Activated T-helper 1 cell treated with Interleukin-2 at 50 U/mL for 16 hours (primary cell): ENCODE results near the gene MYO9A.
"Not testable (repeated sequence)": the region's sequence is repeated elsewhere in the genome, so short reads cannot be mapped to it uniquely, and the experiment has no call there.

ENCODE experiments used
- DNase-seq: peaks from one replicate; pipeline ENCODE4 v3.0.0-alpha.2; 2020; ENCODE audit warnings: low read depth

The MYO9A gene

DNA sequence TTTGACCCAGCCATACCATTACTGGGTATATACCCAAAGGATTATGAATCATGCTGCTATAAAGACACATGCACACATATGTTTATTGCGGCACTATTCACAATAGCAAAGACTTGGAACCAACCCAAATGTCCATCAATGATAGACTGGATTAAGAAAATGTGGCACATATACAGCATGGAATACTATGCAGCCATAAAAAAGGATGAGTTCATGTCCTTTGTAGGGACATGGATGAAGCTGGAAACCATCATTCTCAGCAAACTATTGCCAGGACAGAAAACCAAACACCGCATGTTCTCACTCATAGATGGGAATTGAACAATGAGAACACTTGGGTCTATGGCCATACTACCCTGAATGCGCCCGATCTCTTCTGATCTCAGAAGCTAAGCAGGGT, 259.7 kb downstream of the MYO9A start:
- DNase-seq, result not testable (repeated sequence)

DNA sequence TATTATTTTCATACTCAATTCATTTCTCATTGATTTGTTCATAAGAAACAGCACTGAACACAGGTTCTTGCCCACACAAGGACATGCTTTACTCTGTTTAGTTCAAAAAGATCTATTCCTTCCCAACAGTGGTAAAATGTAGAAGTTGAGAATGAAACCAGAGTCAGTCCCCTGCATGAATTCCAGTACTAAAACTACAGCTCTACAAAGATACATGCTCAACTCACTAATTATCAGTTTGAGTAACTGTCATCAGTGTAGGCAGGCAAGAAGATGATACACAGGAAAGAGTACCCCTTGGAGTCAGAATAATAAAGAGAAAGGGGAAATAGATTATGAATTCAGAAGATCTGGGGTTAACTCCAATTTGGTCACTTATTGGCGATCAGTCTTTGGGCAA, 264.4 kb downstream of the MYO9A start:
- DNase-seq, result no peak

DNA sequence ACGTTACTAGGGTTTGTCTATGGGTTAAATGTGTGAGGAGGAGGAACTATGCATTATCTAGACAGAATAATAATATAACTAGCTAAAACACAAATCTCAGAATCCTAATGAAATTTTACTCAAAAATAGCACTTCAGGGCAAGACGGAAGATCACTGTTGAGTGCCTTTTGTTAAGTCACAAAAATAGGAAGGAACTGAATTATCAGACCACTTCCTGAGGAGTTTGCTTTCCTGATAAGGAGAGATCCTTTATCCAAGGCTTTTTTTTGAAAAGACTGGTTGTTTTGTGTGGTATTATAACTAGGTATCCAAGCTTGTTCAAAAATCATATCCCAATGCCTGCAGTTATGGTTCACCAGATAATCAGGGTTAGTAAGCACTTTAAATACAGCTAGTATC, 273.0 kb downstream of the MYO9A start:
- DNase-seq, result no peak

DNA sequence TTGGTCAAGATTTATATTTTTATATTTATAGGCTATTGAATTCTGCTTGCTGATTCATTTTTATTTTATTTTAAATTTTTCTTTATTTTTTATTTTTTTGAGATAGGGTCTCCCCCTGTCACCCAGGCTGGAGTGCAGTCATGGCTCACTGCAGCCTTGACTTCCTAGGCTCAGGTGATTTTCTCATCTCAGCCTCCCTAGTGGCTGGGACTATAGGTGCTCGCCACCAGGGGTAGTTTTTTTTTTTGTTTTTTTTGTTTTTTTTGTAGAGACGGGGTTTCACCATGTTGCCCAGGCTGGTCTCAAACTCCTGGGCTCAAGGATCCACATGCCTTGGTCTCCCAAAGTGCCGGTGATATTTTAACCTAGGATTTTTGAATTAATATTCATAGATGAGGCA, 276.4 kb downstream of the MYO9A start:
- no peak for DNase-seq

DNA sequence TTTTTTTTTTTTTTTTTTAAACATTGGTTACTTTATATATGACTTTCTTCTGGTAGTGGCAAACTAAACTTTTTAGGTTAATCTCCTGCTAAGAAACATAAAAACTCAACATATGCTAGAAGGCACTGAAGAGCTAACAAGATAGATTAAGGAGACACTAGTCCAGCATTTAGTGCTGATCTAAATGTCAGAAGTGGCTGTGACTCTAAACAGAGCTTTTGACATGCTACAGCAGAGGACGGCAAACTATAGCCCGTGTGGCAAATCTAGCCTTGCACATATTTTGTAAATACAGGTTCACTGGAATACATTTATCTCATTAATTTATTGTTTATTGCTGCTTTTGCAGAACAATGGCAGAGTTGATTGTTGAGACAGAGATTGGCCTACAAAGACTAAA, 287.0 kb downstream of the MYO9A start:
- no peak for DNase-seq

DNA sequence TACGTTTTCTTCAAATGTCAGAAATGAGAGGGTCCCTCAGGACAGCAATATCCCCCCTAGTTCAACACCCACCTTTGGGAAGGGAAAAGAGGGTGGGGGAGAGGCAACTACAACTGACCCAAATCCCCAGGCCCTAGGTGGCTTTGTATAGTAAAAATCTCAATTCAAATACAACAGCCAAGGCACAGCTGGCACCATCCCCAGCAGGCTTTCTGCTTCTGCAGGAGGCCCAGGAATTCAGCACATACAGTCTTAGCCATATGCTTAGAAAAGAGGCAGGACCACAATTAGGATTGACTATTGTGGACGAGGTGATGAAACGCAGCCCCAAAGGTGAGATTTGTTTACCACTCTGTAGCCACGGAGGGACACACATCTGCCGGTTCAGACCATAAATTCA, 291.8 kb downstream of the MYO9A start:
- DNase-seq, result no peak

DNA sequence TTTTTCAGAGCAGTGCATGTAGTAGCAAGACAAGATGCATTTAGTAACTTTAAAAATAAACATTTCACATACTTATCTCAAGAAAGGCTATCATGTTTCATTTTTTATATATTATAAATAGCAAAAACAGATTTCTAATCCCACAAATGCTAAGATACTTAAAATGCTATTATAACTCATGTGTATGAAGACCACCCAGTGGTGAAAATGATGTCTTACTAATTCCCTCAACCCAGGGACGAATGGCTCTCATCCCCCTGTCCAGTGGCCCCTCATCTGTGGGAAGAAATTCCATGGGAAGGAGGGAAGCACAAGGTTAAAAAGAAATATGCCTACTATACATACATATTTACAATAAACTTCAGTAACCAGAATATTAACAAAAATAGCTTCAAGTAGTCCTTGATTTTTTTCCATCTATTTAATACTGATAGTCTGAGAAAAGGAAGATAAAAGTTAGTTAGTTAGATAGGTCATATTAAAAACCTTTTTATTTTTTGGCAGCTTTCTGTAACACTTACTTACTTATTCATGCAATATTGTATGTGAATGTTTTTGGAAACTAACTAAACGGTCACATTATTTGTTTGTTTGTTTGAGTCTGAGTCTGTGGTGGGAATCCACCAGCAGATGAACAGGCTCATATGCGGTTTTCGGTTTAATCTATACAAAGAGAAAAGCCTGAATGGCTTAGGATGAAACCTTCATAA, 292.8 kb downstream of the MYO9A start:
- DNase-seq, result no peak

DNA sequence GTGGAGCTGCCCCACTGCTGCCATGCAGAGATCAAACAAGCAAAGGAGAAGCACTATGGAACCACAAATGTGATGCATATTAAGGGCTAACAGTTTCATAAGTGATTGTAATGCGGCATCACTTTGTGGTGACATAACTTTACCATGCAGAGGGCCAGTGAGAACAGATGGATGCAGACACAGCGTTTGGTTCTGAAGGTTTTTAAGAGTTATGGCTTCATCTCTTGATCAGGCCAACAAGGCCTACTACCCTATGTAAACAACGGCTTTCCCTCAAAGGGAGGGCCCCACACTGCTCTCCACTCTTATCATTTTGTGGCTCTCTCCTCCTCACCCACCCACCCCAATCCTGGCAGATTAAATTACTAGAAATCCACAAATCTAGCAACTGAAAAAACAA, 294.1 kb downstream of the MYO9A start:
- no peak for DNase-seq

DNA sequence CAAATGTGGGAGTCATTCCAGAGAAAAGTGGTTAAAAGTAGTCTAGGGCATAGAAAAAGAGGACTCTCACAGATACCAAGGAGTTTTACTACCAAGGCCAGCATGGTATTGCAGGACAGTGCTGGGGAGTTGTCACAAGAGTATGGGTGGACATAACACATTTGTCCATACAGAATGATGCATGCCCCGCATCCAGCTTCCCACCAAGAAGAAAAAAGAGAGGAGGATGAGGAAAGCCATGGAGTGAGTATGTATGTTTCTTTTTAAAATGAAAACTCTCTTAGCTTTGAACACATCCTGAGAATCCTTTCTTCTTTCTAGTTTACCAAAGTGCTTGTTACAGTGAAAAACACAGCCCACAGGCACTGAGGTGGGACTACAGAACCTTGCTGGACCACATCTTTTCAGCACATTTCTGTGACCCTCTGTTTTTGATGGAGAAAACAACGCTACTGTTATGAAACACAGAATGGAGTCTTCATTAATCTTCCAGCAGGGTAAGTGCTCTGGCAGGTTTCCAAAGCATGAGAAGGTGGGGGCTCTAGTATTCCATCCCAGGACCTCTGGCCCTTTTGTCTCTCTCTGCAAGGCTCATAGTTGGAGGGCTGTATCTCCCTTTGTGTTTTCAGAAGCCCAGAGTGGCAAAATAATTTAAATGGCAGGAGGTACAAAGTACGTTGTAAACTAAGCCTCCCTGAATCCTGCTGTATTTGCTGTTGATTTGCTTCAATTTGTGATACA, 294.9 kb downstream of the MYO9A start:
- DNase-seq, result no peak

DNA sequence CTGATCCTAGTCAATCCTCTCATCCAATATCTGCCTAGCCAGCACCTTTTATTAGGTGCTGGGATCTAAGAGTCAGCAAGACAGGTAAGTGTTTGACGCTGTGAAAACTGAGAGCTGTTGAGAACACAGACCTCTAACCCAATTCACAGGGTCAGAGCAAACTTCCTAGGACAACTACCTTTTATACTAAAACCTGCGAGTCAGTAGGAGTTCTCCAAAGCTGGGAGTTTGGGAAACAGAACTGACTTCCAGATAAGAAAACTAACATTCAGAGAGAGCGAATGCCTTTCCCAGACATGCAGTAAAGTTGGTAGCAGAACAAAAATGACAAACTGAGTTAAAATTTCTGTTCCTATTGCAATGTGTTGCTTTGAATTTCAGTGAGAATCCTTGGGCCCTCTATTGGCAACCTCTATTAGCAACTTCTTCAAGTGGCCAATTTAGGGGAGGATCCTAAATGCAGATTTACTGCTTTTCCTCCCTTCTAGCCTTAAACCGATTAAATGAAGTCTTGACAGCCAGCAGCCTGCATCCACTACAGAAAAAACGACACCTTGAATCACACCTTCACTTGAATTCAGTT, 296.3 kb downstream of the MYO9A start:
- no peak for DNase-seq

DNA sequence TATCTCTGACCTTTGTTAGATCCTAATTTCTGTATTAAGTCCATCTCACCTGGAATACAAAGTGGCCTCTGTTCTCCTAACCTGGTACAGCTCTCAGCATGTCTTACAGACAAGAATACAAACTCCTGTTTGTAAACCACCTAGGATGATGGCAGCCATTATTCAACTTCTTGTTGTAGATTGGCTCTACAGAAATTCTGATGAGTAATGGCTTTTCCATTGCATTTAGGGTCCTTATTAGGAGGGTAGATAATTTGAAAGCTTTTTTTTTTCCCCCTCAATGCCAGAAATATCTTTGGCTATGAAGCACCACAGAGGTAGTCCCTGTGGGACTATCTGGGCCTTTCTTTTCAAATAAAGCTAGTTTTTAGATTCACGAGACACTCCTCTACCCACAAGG, 297.8 kb downstream of the MYO9A start:
- DNase-seq, result no peak

DNA sequence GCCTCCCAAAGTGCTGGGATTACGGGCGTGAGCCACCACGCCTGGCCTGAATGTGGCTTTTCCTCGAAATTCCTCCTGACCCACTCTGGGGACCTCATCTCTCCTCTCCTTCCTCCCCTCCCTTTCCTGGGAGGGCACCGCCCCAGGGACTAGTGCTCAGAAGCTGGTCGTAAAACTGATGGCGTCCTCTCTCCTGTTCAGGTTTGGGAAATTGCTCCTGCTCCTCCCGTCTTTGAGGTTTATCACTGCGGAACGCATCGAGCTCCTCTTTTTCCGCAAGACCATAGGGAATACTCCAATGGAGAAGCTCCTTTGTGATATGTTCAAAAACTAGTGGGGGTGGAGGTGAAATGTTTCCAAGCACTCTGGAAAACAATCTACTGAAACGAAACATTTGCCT, 300.6 kb downstream of the MYO9A start:
- DNase-seq, result no peak

DNA sequence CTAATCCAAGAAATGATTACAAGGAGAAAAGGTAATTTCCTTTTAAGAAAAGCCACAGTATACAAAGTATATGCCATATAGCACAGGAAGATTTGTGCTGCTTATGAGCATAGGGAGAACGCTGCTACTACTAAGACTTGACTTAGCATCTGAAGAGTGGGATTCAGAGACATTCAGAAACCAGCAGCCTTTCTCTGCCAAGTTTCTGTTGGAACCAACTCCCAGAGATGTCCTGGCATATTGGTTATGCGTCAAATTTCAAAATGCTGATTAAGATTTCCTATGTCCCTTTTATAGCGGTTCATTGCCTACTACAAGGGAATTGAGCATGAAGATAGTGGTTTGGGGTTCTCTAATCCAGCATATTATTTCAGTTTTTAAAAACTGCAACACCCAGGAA, 302.6 kb downstream of the MYO9A start:
- DNase-seq, result no peak

DNA sequence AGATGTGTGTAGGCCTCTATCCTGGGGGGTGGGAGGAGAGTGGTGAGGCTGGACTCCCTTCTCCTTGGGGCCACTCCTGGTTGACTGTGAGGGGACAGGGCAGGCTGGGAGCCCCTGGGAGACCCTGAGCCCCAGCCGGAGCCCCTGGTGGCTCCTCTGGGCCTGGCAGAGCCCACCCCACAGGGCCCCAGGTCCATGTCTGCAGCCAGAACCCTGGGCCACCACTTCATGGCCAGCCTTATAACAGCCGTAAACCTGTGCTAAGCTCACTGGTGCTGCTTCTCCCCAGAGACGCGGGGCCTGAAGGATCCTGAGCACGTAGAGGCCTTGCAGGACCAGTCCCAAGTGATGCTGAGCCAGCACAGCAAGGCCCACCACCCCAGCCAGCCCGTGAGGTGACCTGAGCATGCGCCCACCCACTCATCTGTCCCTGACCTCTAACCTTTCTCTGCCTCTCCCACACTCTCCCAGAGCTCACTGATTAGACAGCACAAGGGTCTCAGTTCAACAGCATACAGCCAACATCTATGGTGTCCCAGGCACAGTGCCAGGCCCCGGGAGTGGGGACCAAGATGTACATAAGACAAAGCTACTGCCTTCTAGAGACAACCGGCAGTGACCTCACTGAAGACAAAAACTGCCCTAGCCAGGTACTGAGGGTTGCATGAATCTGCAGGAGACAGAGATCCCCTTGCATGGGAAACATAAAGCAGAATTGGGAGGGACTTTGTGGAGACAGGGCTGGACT, 304.1 kb downstream of the MYO9A start:
- no peak for DNase-seq

DNA sequence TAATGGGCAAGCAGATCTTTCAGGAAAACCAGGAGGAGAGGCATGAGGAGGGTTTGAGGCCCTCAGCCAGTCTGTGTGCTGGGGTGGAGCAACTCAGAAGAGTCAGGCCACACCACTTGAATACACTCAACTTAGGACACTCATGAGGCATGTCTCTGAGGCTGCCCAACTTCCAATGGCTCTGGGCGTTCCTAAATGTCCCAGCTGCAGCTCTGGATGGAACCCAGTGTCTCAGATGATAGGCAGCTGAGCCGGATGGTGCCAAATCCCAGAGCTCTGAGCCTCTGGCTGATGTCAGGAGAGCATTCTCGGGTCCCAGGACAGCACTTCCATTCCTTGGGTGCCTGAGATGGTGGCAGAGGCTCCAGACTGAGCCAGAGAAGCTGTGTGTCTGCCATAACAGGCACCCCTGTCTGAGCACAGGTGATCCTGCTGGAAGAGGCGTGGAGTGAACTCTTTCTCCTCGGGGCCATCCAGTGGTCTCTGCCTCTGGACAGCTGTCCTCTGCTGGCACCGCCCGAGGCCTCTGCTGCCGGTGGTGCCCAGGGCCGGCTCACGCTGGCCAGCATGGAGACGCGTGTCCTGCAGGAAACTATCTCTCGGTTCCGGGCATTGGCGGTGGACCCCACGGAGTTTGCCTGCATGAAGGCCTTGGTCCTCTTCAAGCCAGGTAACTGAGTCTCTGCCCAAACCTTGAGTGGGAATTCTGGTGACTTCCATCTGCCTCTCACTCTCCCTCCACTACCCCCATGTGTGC, 304.8 kb downstream of the MYO9A start:
- no peak for DNase-seq

DNA sequence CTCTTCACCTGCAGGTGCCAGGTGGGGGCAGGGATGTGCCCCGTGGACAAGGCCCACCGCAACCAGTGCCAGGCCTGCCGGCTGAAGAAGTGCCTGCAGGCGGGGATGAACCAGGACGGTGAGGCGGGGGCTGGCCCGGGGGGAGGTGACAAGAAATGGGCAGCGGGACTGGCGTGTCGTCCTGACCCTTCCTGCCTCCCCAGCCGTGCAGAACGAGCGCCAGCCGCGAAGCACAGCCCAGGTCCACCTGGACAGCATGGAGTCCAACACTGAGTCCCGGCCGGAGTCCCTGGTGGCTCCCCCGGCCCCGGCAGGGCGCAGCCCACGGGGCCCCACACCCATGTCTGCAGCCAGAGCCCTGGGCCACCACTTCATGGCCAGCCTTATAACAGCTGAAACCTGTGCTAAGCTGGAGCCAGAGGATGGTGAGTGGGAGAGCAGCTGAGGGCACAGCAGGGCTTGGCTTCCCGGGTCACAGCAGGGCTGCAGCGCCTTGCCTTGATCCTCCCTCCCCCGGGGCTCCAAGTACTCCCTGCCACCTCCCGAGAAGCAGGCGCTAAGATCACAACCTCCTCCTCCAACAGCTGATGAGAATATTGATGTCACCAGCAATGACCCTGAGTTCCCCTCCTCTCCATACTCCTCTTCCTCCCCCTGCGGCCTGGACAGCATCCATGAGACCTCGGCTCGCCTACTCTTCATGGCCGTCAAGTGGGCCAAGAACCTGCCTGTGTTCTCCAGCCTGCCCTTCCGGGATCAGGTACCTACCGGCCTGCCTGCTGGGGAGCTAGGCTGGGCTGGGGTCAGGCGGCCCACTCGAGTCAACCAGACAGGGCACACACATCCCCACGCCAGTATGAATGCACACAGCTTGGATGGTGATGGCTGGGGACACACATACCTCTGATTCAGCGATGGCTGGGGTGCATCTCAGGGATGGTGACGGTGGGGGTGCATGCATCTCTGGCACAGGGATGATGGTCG, 305.9 kb downstream of the MYO9A start:
- no peak for DNase-seq

DNA sequence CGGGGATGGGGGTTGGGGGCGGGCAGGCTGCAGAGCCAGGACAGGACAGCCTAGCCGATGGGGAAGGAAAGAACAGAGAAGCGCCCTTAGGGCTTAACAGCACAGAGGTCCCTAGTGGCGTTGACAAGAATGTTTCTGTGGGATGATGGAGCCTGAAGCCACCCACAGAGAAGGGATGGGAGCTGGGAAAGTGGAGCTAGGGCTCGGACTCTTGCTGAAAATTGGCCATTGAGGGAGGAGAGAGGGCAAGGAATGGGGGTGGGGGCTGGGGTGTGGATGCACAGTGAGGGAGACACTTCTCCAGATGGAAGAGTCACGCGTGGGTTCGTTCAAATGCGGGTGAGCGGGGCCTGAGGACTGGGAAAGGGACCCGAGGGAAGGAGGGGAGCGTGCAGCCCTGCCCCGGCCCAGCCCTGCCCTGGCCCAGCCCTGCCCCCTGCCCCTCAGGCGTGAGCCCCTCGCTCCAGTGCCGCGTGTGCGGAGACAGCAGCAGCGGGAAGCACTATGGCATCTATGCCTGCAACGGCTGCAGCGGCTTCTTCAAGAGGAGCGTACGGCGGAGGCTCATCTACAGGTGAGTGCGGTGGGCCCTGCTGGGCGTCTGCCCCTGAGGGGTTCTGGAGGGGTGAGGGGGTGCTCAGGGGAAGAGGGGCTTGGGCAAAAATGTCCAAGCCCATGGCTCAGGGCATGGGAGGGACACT, 306.8 kb downstream of the MYO9A start:
- no peak for DNase-seq

DNA sequence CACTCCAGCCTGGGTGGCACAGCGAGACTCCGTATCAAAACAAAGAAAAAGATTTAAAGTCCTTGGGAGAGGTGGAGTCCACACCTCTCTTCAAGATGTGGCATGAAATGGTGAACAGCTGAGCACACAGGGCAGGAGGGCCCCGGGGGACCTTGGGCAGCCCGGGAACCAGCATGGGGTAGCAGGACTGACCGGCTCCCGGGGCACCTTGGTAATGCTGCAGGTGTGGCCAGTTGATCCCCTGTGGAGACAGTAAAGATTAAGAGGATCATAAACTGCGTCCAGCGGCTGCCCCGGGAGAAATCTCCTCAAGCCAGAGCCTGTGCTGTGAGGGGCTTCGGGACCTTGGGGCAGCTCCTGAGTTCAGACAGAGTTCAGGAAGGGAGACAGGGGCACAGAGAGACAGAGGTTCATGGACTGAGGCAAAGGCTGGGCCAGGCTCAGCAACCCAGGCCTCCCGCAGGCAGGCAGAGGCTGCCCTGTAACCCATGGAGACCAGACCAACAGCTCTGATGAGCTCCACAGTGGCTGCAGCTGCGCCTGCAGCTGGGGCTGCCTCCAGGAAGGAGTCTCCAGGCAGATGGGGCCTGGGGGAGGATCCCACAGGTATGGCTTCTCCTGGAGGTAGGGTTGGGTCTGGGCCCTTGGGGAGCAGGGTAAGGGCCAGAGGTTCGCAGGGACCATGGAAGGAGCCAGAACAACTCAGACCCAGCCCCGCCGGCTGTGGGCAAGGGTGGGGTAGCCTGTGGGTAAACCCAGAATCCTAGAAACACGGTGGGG, 307.5 kb downstream of the MYO9A start, which contains the start of gene NR2E3:
Gene NR2E3 (plus strand): TSS at position 299 of the 780 bp plus-strand sequence. CDS start 190 bp downstream, at position 489.
- DNase-seq, result no peak

DNA sequence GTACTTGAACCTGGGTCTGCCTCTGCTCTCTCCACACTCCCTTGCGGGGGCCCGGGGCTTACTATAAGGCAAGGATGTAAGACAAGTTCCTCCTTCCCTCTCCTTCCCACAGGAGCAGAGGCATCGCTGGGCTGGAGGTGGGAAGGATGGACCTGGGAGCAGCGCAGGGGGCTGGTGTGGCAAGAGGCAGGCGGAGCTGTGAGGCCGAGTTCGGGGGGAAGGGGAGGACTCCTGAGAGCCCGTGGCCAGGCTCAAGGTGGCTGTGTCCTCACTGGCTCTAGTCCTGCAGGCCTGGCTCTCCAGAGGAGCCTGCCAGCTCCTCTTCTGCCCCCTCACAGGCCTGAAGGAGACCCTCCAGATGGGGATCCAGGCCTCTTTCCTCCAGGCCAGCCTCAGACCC, 308.6 kb downstream of the MYO9A start:
- no peak for DNase-seq
